Measurements from ENCODE around the gene BRF1. TPM values are rescaled to one million over a fixed set of nuclear protein-coding genes. Genes with fewer than 3 reads are reported as not detected.

Gene BRF1
- total RNA-seq, 1 experiment from 2014 or later, result 41.2 TPM

- DNase-seq (ENCODE audit: low read depth, low spot score), result no peak
- TF ChIP-seq EZH2phosphoT487 (IDR thresholded peaks at IDR 0.05; ENCODE audit: borderline replicate concordance), result no peak
- TF ChIP-seq EGR1 (IDR thresholded peaks at IDR 0.05; ENCODE audit: low read depth), result no peak
- no peak for TF ChIP-seq TCF7L2 (IDR thresholded peaks at IDR 0.05; ENCODE audit: borderline replicate concordance, extremely low read depth, insufficient read depth, insufficient read length)
- no peak for TF ChIP-seq CEBPB (IDR thresholded peaks at IDR 0.05; ENCODE audit: low read depth)
- TF ChIP-seq CTCF (IDR thresholded peaks at IDR 0.05 in 2 of 3, conservative IDR thresholded peaks at IDR 0.05 in 1 of 3; ENCODE audit: borderline replicate concordance in 1 of 3, insufficient read depth in 1 of 3, low read depth in 2 of 3, low read length in 2 of 3), result no peak; a peak in 1 of 6 replicates
- no peak for TF ChIP-seq SRF (IDR thresholded peaks at IDR 0.05; ENCODE audit: low read depth)
- no peak for TF ChIP-seq SP1 (IDR thresholded peaks at IDR 0.05; ENCODE audit: low read depth)
- no peak for TF ChIP-seq CBX3 (IDR thresholded peaks at IDR 0.05; ENCODE audit: low read depth)
- TF ChIP-seq ZFX (IDR thresholded peaks at IDR 0.05), result no peak
- TF ChIP-seq ATF3 (IDR thresholded peaks at IDR 0.05), result no peak
- TF ChIP-seq JUND (IDR thresholded peaks at IDR 0.05), result no peak
- TF ChIP-seq REST (IDR thresholded peaks at IDR 0.05; ENCODE audit: low read depth), result no peak
- TF ChIP-seq FOSL1 (IDR thresholded peaks at IDR 0.05; ENCODE audit: low read depth), result no peak
- no peak for TF ChIP-seq ZNF274 (IDR thresholded peaks at IDR 0.05; ENCODE audit: low read depth, low read length)
- BruUV-seq (replicated peaks), result no TSS peak
Observed at GRCh38 chr14:105282098-105282725, 18.6 kb downstream of the BRF1 start.

More at GRCh38 chr14:105282098-105282725, 18.6 kb downstream of the BRF1 start:
- ATAC-seq, result no peak
- Histone ChIP-seq H3K79me2 (ENCODE audit: insufficient read depth, low read length) (peaks cover 59% of the 10 kb centered on the region), H3K36me3 (ENCODE audit: control insufficient read depth in 1 of 2, insufficient read depth in 2 of 2, low read length in 2 of 2) (peaks cover 0 to 3% of the 10 kb centered on the region in 2 experiments; a peak in 1 of 4 replicates), H3K9ac (ENCODE audit: low read length) (no peak overlapping the region), H3K9me2 (ENCODE audit: insufficient read depth) (no peaks in the 10 kb centered on the region), H3K4me1 (ENCODE audit: control insufficient read depth in 1 of 2, insufficient read depth in 2 of 2, low read length in 2 of 2) (no peaks in the 10 kb centered on the region), H4K20me1 (ENCODE audit: insufficient read depth) (no peaks in the 10 kb centered on the region), H3K4me3 (replicated peaks in 1 of 2; ENCODE audit: low read depth in 1 of 2, low read length in 2 of 2) (no peak overlapping the region), H2AFZ (ENCODE audit: low read depth, low read length, poor library complexity, severe bottlenecking) (no peak overlapping the region), H3K9me3 (ENCODE audit: control insufficient read depth in 1 of 2, insufficient read depth in 1 of 2, low read depth in 1 of 2, low read length in 2 of 2) (no peaks in the 10 kb centered on the region), H3K27me3 (ENCODE audit: insufficient read depth, low read length) (no peaks in the 10 kb centered on the region), H3K4me2 (ENCODE audit: low read length) (no peak overlapping the region), H3K27ac (ENCODE audit: low read depth, low read length) (no peak overlapping the region)
- POLR2A ChIA-PET, result no interaction called here
- intact Hi-C loops (cut with micrococcal nuclease), result no loop called here
- RAD21 ChIA-PET (ENCODE audit: low non-redundant PET in 1 of 2, low total read pairs in 2 of 2, uncharacterized antibody in 2 of 2, unreplicated experiment in 2 of 2), result no interaction called here
- CTCF ChIA-PET, result no interaction called here

Measured in HCT116 (cell line).